ENCODE data around the gene IGHMBP2.

The IGHMBP2 gene

DNA sequence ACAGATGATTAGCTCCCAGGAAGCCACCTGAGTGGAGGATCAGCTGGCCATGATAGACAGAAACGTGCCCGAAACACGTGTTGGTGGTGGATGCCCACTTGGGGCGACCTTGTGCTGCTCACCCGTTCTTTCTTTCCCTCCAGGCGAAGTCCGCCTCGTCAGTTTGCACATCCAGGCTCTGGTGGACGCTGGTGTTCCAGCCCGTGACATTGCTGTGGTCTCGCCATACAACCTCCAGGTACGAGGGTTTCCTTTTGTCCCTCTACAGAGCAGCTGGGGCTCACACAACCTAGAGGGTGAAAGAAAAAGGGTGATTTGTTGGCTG, 30.6 kb downstream of the IGHMBP2 start:
- no peak for DNase-seq
- H2AFZ ChIP-seq (ENCODE audit: insufficient read depth, low read length, poor library complexity) = no peak overlapping the region
- H4K8ac ChIP-seq (ENCODE audit: low read depth, low read length) = no peak overlapping the region
- no peak overlapping the region for H3K4me2 ChIP-seq (ENCODE audit: low read length)
- no peak overlapping the region for H4K12ac ChIP-seq (ENCODE audit: low read depth, low read length)
- no peak overlapping the region for H2BK12ac ChIP-seq (ENCODE audit: low read length)
- no peak overlapping the region for H3K14ac ChIP-seq (ENCODE audit: low read length)
- no peaks in the 10 kb centered on the region for H3K4me1 ChIP-seq (ENCODE audit: control insufficient read depth in 1 of 2, insufficient read depth in 2 of 2, low read length in 2 of 2)
- no peak overlapping the region for H3K27ac ChIP-seq (ENCODE audit: low read depth, low read length)
- no peak overlapping the region for H3K23ac ChIP-seq (ENCODE audit: low read length)
- H2AK5ac ChIP-seq (ENCODE audit: low read length) = no peak overlapping the region
- H3K79me1 ChIP-seq (ENCODE audit: low read length) = no peaks in the 10 kb centered on the region
- WGBS (ENCODE audit: extremely low coverage, insufficient coverage, insufficient read length) = no CpG with 5 or more reads among the region's 12 CpGs
- H3K27me3 ChIP-seq (ENCODE audit: insufficient read depth, low read length) = no peaks in the 10 kb centered on the region
- H2BK5ac ChIP-seq (ENCODE audit: low read depth, low read length, poor library complexity) = no peak overlapping the region
- H2BK120ac ChIP-seq (ENCODE audit: insufficient read depth, low read length, poor library complexity) = no peak overlapping the region
- H3K18ac ChIP-seq (ENCODE audit: low read length) = no peak overlapping the region
- H3K9me3 ChIP-seq (ENCODE audit: insufficient read depth, low read depth, low read length) = peaks cover 4% of the 10 kb centered on the region
- H3K4ac ChIP-seq (ENCODE audit: low read depth, low read length) = no peak overlapping the region
- H3K9ac ChIP-seq (ENCODE audit: low read length) = no peak overlapping the region
- no peak overlapping the region for H3K4me3 ChIP-seq (ENCODE audit: low read depth, low read length)
- no peak overlapping the region for H4K91ac ChIP-seq (ENCODE audit: low read depth, low read length)
- peaks cover 68 to 79% of the 10 kb centered on the region in 2 experiments for H3K36me3 ChIP-seq (ENCODE audit: control insufficient read depth in 1 of 2, insufficient read depth in 2 of 2, low read length in 2 of 2)
- H3K79me2 ChIP-seq (ENCODE audit: control insufficient read depth, insufficient read depth, low read length, poor library complexity) = no peaks in the 10 kb centered on the region

DNA sequence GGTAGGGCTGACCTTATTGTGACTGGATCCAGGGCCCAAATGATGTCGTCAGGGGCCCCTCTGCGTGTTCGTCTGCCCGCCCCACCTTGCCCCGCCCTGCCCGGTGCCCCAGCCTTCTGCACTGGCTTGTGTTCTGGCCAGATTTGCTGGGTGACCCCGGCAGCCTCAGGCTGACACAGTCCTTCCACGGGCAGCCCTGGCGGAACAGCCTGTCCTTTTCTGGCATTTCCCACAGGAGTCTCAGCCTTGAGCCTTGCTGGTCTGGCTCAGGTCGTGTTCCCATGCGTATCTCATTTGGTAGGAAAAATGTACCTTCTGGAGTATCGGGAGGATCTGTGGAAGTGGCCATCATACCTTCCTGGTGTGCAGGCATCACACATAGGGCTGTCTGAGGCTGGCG, 31.0 kb downstream of the IGHMBP2 start:
- no peaks in the 10 kb centered on the region for H3K4me1 ChIP-seq (ENCODE audit: control insufficient read depth in 1 of 2, insufficient read depth in 2 of 2, low read length in 2 of 2)
- H3K23ac ChIP-seq (ENCODE audit: low read length) = no peak overlapping the region
- no peak overlapping the region for H2BK120ac ChIP-seq (ENCODE audit: insufficient read depth, low read length, poor library complexity)
- H3K9me3 ChIP-seq (ENCODE audit: insufficient read depth, low read depth, low read length) = peaks cover 4% of the 10 kb centered on the region
- H2AK5ac ChIP-seq (ENCODE audit: low read length) = no peak overlapping the region
- H3K4me3 ChIP-seq (ENCODE audit: low read depth, low read length) = no peak overlapping the region
- no peak overlapping the region for H3K9ac ChIP-seq (ENCODE audit: low read length)
- H3K36me3 ChIP-seq (ENCODE audit: control insufficient read depth in 1 of 2, insufficient read depth in 2 of 2, low read length in 2 of 2) = peaks cover 68 to 79% of the 10 kb centered on the region in 2 experiments
- no peak overlapping the region for H4K8ac ChIP-seq (ENCODE audit: low read depth, low read length)
- H4K12ac ChIP-seq (ENCODE audit: low read depth, low read length) = no peak overlapping the region
- H3K14ac ChIP-seq (ENCODE audit: low read length) = no peak overlapping the region
- H3K79me2 ChIP-seq (ENCODE audit: control insufficient read depth, insufficient read depth, low read length, poor library complexity) = no peaks in the 10 kb centered on the region
- no peaks in the 10 kb centered on the region for H3K27me3 ChIP-seq (ENCODE audit: insufficient read depth, low read length)
- no peak overlapping the region for H3K18ac ChIP-seq (ENCODE audit: low read length)
- H2BK5ac ChIP-seq (ENCODE audit: low read depth, low read length, poor library complexity) = no peak overlapping the region
- H4K91ac ChIP-seq (ENCODE audit: low read depth, low read length) = no peak overlapping the region
- no peak for DNase-seq
- no peaks in the 10 kb centered on the region for H3K79me1 ChIP-seq (ENCODE audit: low read length)
- H3K4me2 ChIP-seq (ENCODE audit: low read length) = no peak overlapping the region
- H2BK12ac ChIP-seq (ENCODE audit: low read length) = no peak overlapping the region
- H2AFZ ChIP-seq (ENCODE audit: insufficient read depth, low read length, poor library complexity) = no peak overlapping the region
- H3K4ac ChIP-seq (ENCODE audit: low read depth, low read length) = no peak overlapping the region
- no peak overlapping the region for H3K27ac ChIP-seq (ENCODE audit: low read depth, low read length)
- WGBS (ENCODE audit: extremely low coverage, insufficient coverage, insufficient read length) = no CpG with 5 or more reads among the region's 13 CpGs

DNA sequence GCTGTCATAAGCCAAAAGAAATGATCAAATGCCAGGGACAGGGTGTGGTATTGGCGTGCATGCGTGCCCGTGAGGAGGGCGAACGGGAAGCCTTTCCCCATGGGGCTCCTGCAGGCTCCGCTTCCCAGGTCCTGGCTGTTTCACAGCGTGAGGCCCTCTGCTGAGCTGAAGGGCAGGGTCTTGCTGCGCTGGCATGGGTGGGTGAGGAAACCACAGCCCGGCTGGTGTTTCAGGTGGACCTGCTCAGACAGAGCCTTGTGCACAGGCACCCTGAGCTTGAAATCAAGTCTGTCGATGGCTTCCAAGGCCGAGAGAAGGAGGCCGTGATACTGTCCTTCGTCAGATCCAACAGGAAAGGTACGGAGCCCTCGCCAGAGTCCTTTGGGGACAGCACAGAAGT, 31.4 kb downstream of the IGHMBP2 start:
- H3K79me2 ChIP-seq (ENCODE audit: control insufficient read depth, insufficient read depth, low read length, poor library complexity) = no peaks in the 10 kb centered on the region
- H2AK5ac ChIP-seq (ENCODE audit: low read length) = no peak overlapping the region
- H3K27me3 ChIP-seq (ENCODE audit: insufficient read depth, low read length) = no peaks in the 10 kb centered on the region
- no peaks in the 10 kb centered on the region for H3K79me1 ChIP-seq (ENCODE audit: low read length)
- no peak overlapping the region for H4K91ac ChIP-seq (ENCODE audit: low read depth, low read length)
- H3K4ac ChIP-seq (ENCODE audit: low read depth, low read length) = no peak overlapping the region
- DNase-seq = no peak
- H2BK12ac ChIP-seq (ENCODE audit: low read length) = no peak overlapping the region
- H3K27ac ChIP-seq (ENCODE audit: low read depth, low read length) = no peak overlapping the region
- H2AFZ ChIP-seq (ENCODE audit: insufficient read depth, low read length, poor library complexity) = no peak overlapping the region
- WGBS (ENCODE audit: extremely low coverage, insufficient coverage, insufficient read length) = no CpG with 5 or more reads among the region's 15 CpGs
- no peak overlapping the region for H3K18ac ChIP-seq (ENCODE audit: low read length)
- no peaks in the 10 kb centered on the region for H3K4me1 ChIP-seq (ENCODE audit: control insufficient read depth in 1 of 2, insufficient read depth in 2 of 2, low read length in 2 of 2)
- H3K4me2 ChIP-seq (ENCODE audit: low read length) = no peak overlapping the region
- peaks cover 65 to 80% of the 10 kb centered on the region in 2 experiments for H3K36me3 ChIP-seq (ENCODE audit: control insufficient read depth in 1 of 2, insufficient read depth in 2 of 2, low read length in 2 of 2)
- H3K14ac ChIP-seq (ENCODE audit: low read length) = no peak overlapping the region
- no peak overlapping the region for H3K9ac ChIP-seq (ENCODE audit: low read length)
- no peak overlapping the region for H4K12ac ChIP-seq (ENCODE audit: low read depth, low read length)
- H3K9me3 ChIP-seq (ENCODE audit: insufficient read depth, low read depth, low read length) = peaks cover 4% of the 10 kb centered on the region
- H4K8ac ChIP-seq (ENCODE audit: low read depth, low read length) = no peak overlapping the region
- no peak overlapping the region for H3K4me3 ChIP-seq (ENCODE audit: low read depth, low read length)
- no peak overlapping the region for H2BK120ac ChIP-seq (ENCODE audit: insufficient read depth, low read length, poor library complexity)
- no peak overlapping the region for H3K23ac ChIP-seq (ENCODE audit: low read length)
- H2BK5ac ChIP-seq (ENCODE audit: low read depth, low read length, poor library complexity) = no peak overlapping the region

DNA sequence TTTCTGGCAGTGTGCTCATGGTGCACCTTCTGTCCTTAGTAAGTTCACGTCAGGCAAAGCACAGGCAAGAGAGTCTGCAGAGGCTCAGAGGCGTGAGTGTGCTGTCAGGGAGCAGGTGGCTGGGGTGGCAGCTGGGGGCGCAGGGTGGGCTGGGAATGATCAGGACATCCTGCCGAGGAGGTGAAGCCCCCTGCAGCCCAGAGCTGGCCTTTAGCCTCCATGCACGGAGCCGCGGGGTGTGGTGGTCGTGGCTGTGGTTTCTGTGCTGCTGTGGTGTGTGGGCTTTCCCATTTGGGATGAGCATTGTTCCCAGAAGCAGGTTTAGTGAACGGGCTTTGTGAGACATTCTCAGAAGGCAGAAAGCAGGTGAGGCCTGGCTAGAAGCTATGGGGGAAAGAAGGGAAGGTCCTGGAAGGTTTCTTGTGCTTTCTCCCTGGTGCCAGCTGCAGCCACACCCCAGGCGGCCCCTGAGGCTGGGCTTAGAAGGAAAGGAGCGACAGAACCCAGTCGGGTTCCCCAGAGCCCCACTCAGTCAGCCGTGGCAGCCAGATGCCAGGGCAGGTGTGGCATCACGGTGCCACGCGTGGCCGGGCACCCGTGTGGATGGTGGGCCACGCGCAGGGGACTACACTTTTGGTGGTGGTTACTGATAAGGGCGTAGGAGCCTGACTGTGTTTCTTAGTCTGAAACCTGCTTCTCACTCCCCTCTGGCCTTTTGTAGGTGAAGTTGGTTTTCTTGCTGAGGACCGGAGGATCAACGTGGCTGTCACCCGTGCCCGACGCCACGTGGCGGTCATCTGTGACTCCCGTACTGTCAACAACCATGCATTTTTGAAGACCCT, 32.0 kb downstream of the IGHMBP2 start:
- no CpG with 5 or more reads among the region's 29 CpGs for WGBS (ENCODE audit: extremely low coverage, insufficient coverage, insufficient read length)

More for the DNA sequence above, 32.0 kb downstream of the IGHMBP2 start:
- Histone ChIP-seq H2AK5ac (ENCODE audit: low read length) (no peak overlapping the region), H3K4me3 (ENCODE audit: low read depth, low read length) (no peak overlapping the region), H4K91ac (ENCODE audit: low read depth, low read length) (no peak overlapping the region), H3K79me2 (ENCODE audit: control insufficient read depth, insufficient read depth, low read length, poor library complexity) (no peaks in the 10 kb centered on the region), H3K9ac (ENCODE audit: low read length) (no peak overlapping the region), H3K36me3 (ENCODE audit: control insufficient read depth in 1 of 2, insufficient read depth in 2 of 2, low read length in 2 of 2) (peaks cover 61 to 77% of the 10 kb centered on the region in 2 experiments), H3K14ac (ENCODE audit: low read length) (no peak overlapping the region), H3K4me2 (ENCODE audit: low read length) (no peak overlapping the region), H3K4me1 (ENCODE audit: control insufficient read depth in 1 of 2, insufficient read depth in 2 of 2, low read length in 2 of 2) (no peaks in the 10 kb centered on the region), H4K12ac (ENCODE audit: low read depth, low read length) (no peak overlapping the region), H3K4ac (ENCODE audit: low read depth, low read length) (no peak overlapping the region), H2BK12ac (ENCODE audit: low read length) (no peak overlapping the region), H2BK120ac (ENCODE audit: insufficient read depth, low read length, poor library complexity) (no peak overlapping the region), H2BK5ac (ENCODE audit: low read depth, low read length, poor library complexity) (no peak overlapping the region), H3K27me3 (ENCODE audit: insufficient read depth, low read length) (no peaks in the 10 kb centered on the region), H4K8ac (ENCODE audit: low read depth, low read length) (no peak overlapping the region), H3K79me1 (ENCODE audit: low read length) (no peaks in the 10 kb centered on the region), H3K18ac (ENCODE audit: low read length) (no peak overlapping the region), H3K27ac (ENCODE audit: low read depth, low read length) (no peak overlapping the region), H3K9me3 (ENCODE audit: insufficient read depth, low read depth, low read length) (peaks cover 4% of the 10 kb centered on the region), H2AFZ (ENCODE audit: insufficient read depth, low read length, poor library complexity) (no peak overlapping the region), H3K23ac (ENCODE audit: low read length) (no peak overlapping the region)
- DNase-seq = no peak
